Astrocyte of the cerebellum (primary cell): ENCODE results near the gene GALM.

Experiments
- DNase-seq: peaks from one replicate; pipeline ENCODE4 v3.0.0-alpha.2; 2011; ENCODE audit warnings: low read depth
- H3K4me3 ChIP-seq: 2 replicates; pipeline ENCODE4 v1.5.1; 2011; ENCODE audit warnings: mild to moderate bottlenecking, low read depth, low read length, moderate library complexity
- in situ Hi-C: cut with HindIII; loops from 2 replicates; pipeline ENCODE4 v1.10.0; 2017; ENCODE audit warnings: low sequenced_read_pairs
- TF ChIP-seq, protein P1 (sequence below): IDR thresholded peaks from 2 replicates; pipeline ENCODE4 v1.5.1; 2012; ENCODE audit warnings: low read length, low read depth, moderate library complexity, mild to moderate bottlenecking; ENCODE audit errors: missing control alignments

The GALM gene

DNA sequence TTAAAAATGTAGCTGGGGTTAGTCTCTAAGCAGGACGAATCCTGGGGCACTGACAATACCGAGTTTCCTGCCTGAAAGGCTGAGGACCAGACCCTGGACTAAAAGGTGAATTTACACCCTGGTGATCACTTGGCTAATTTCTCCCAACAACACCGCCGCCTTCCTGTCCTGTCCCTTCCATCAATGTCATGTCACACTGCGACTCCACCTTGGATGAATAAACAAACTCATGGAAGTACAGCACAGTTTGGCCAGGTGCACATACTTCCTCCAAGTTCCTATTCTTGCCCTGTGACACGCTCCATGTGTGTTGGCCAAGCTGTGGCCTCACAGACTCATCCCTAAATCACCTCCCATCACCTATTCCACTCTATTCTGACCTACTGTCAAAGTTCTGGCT lies 15.9 kb upstream of the GALM start:
- DNase-seq, result no peak
- TF ChIP-seq, protein P1, sequence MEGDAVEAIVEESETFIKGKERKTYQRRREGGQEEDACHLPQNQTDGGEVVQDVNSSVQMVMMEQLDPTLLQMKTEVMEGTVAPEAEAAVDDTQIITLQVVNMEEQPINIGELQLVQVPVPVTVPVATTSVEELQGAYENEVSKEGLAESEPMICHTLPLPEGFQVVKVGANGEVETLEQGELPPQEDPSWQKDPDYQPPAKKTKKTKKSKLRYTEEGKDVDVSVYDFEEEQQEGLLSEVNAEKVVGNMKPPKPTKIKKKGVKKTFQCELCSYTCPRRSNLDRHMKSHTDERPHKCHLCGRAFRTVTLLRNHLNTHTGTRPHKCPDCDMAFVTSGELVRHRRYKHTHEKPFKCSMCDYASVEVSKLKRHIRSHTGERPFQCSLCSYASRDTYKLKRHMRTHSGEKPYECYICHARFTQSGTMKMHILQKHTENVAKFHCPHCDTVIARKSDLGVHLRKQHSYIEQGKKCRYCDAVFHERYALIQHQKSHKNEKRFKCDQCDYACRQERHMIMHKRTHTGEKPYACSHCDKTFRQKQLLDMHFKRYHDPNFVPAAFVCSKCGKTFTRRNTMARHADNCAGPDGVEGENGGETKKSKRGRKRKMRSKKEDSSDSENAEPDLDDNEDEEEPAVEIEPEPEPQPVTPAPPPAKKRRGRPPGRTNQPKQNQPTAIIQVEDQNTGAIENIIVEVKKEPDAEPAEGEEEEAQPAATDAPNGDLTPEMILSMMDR, result no peak
- in situ Hi-C loops, result no loop called here
- H3K4me3 ChIP-seq, result no peak overlapping the region

DNA sequence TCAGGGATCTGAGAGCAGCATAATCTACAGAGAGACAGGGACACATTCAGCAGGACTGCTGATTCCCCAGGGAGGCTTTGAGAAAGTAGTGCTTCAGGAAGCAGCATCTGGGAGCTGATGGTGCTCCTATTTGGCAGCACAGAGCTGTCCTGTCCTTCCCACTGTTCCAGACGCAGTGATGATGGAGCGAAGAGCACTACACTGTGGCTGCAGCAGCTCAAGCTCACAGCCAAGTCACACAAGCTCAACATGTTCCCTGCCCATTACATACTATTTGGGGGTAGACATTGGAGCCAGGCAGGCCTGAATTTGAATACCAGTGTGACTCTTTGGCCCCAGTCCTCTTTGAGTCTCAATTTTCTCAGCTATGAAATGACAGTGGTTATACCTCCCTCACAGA lies 15.2 kb upstream of the GALM start:
- no peak overlapping the region for H3K4me3 ChIP-seq
- DNase-seq, result no peak
- in situ Hi-C loops, result no loop called here
- TF ChIP-seq, protein P1, result no peak

DNA sequence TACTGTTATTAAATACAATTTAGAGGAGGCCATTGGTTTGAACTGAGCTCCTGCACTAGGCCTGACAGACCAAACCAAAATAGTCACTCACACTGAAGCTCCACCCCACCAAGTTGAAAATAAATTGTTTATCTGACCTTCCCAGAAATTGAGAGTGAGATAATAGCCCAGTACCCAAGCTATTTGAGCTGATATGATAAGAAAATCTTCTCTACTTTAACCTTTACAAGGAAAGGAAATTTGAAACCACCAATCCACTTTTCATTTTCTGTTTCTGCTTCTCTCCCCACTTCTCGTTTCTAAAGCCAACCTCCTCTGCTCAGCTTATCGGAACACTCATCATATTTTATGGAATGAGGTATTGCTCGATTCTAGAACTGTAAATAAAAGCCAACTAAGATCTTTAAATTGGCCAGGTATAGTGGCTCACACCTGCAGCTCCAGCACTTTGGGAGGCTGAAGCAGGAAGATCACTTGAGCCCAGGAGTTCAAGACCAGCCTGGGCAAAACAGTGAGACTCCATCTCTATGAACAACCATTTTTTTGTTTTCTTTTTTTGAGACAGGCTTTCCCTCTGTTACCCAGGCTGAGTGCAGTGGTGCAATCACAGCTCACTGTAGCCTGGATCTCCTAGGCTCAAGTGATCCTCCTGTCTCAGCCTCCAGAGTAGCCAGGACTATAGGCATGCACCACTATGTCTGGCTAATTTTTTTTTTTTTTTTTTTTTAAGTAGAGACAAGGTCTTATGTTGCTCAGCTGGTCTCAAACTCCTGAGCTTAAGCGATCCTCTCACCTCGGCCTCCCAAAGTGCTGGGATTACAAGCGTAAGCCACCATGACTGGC lies 13.3 kb upstream of the GALM start:
- TF ChIP-seq, protein P1, result no peak
- no peak overlapping the region for H3K4me3 ChIP-seq
- DNase-seq, result no peak
- in situ Hi-C loops, result no loop called here

DNA sequence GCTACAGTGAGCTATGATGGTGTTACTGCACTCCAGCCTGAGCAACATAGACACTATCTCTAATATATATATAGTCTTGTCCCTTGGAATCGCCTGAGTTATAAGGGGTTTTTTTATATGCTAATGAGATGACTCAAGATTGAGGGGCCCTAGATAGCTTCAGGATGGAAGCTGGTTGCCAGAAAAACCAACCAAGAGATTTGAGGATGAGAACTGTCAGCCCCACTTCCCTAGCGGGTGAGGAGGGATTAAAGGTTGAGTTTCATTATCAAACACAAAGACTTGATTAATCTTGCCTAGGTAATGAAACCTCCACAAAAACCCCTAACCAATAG lies 12.6 kb upstream of the GALM start:
- in situ Hi-C loops, result no loop called here
- TF ChIP-seq, protein P1, result no peak
- DNase-seq, result no peak

DNA sequence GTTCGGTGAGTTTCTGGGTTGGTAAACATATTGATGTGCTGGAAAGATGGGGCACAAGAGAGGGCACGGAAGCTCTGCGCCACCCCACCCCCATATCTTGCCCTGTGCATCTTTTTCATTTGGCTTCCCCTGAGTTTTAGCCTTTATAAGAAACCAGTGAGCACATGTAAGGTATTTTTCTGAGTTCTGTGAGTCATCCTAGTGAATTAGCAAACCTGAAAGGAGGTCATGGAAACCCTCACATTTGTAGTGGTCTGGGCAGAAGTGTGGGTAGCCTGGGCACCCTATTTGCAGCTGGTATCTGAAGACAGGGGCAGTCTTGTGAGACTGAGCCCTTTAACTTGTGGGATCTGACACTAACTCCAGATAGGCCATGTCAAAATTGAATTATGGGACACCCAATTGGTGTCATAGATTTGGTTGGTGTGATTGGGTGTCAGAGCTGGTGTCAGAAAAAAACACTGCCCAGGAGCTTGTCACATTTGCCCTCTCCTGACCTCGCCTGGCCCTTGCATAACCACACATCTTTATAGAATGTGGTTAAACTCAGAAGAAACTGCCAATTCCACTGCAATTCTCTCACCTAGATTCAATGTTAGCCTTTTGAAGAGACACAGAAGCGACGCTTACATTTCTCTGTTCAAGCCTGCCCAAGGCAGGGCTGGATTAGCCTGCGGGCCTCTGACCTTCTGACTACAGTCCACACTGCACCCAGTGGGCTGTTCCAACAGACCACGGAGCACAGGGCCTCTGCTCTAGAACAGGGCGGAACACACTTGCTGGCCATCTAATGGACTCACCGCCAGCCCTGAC lies 12.0 kb upstream of the GALM start:
- DNase-seq, result no peak
- no peak overlapping the region for H3K4me3 ChIP-seq
- TF ChIP-seq, protein P1, result no peak
- in situ Hi-C loops, result no loop called here

More for the DNA sequence above, 12.6 kb upstream of the GALM start:
- no peak overlapping the region for H3K4me3 ChIP-seq

DNA sequence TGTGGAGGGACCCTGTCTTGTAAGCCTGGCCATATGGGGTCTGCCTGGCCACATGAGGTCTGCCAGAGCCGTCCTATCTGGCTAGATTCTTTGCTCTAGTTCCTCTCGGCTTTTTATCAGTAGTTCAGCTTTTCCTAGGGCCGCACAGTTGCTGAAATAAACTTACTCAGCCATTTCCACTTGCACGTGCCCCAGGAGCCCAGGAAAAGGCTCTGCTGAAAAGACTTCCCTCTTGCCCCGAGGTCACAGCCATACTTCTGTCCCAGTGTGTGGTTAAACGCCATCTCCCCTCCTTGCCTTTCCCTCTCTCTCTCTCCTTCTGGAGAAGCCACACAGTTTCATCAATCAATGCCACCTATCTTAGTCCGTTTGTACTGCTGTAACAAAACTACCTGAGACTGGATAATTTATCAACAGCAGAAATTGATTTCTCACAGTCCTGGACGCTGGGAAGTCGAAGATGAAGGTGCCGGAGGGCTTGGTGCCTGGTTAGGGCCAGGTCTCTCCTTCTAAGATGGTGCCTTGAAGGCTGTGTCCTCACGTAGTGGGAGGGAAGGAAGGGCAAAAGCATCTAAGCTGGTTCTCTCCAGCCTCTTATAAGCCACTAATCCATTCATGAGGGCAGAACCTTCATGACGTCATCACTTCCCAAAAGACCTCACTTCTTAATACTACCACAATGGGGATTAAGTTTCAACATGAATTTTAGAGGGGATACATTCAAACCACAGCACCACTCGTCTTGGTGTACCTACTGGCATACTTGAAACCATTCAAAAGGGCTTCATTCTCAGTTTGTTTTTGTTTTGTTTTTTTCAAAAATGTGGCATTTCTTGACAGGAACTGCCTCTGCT lies 11.2 kb upstream of the GALM start:
- in situ Hi-C loops, result no loop called here
- DNase-seq, result no peak
- H3K4me3 ChIP-seq, result no peak overlapping the region
- TF ChIP-seq, protein P1, result no peak
